ENCODE data around the gene PRPF38A. TPM values are rescaled to one million over a fixed set of nuclear protein-coding genes. Genes with fewer than 3 reads are reported as not detected.

PRPF38A gene
- total RNA-seq, 1 donor from 2014 or later, result 31.8 TPM

GRCh38 chr1:52365746-52366516 lies 38.5 kb upstream of the PRPF38A start, which contains the start of gene CC2D1B:
Gene CC2D1B (minus strand): TSS chr1:52366205. CDS start chr1:52364620, 1,585 bp downstream.
- Histone ChIP-seq H3K27me3 (ENCODE audit: insufficient read depth, low read length) (no peaks in the 10 kb centered on the region), H2AFZ (ENCODE audit: low read depth, low read length) (peak within 1 kb of the TSS; percentile 81), H3K27ac (ENCODE audit: low read depth, low read length) (peak within 1 kb of the TSS; percentile 88), H4K20me1 (ENCODE audit: insufficient read depth, low read length) (peaks cover 23% of the 10 kb centered on the region), H3K4me2 (ENCODE audit: low read length) (peak within 1 kb of the TSS; percentile 98), H3K4me1 (ENCODE audit: insufficient read depth, low read length) (peaks cover 10% of the 10 kb centered on the region), H3K4me3 (ENCODE audit: insufficient read depth, low read depth, low read length) (peak within 1 kb of the TSS; percentile 89), H3K36me3 (ENCODE audit: insufficient read depth, low read length) (peaks cover 9% of the 10 kb centered on the region), H3K79me2 (ENCODE audit: insufficient read depth, low read length) (peaks cover 36% of the 10 kb centered on the region), H3K9me3 (ENCODE audit: insufficient read depth, low read depth, low read length) (no peaks in the 10 kb centered on the region), H3K9ac (ENCODE audit: low read length) (peak within 1 kb of the TSS; percentile 97)
- TF ChIP-seq EZH2 (IDR thresholded peaks at IDR 0.05; ENCODE audit: insufficient read depth, low read length) (no peak), CTCF (IDR thresholded peaks at IDR 0.05; ENCODE audit: insufficient read depth, low read depth, low read length) (no peak)
- Mint-ChIP-seq H3K27me3 (ENCODE audit: low read depth, unreplicated experiment) (no peaks in the 10 kb centered on the region), H3K27ac (ENCODE audit: unreplicated experiment) (peak within 1 kb of the TSS; percentile 97), H3K4me3 (ENCODE audit: unreplicated experiment) (peak within 1 kb of the TSS; percentile 100), H3K36me3 (ENCODE audit: low read depth, unreplicated experiment) (peaks cover 6% of the 10 kb centered on the region), H3K4me1 (ENCODE audit: low read depth, unreplicated experiment) (peaks cover 3% of the 10 kb centered on the region), H3K9me3 (ENCODE audit: unreplicated experiment) (no peaks in the 10 kb centered on the region)
- FAIRE-seq (no peak), DNase-seq (ENCODE audit: low read depth) (peak; percentile 91)

GRCh38 chr1:52366517-52366827 lies 37.9 kb upstream of the PRPF38A start:
- H4K20me1 ChIP-seq (ENCODE audit: insufficient read depth, low read length), result peaks cover 20% of the 10 kb centered on the region
- H3K36me3 Mint-ChIP-seq (ENCODE audit: low read depth, unreplicated experiment), result peaks cover 4% of the 10 kb centered on the region
- DNase-seq (ENCODE audit: low read depth) (no peak), FAIRE-seq (no peak)
- no peaks in the 10 kb centered on the region for H3K27me3 ChIP-seq (ENCODE audit: insufficient read depth, low read length)
- peak overlapping the region; percentile 89 for H3K4me3 ChIP-seq (ENCODE audit: insufficient read depth, low read depth, low read length)
- no peak overlapping the region for H2AFZ ChIP-seq (ENCODE audit: low read depth, low read length)
- H3K27ac ChIP-seq (ENCODE audit: low read depth, low read length), result no peak overlapping the region
- H3K9me3 Mint-ChIP-seq (ENCODE audit: unreplicated experiment), result no peaks in the 10 kb centered on the region
- TF ChIP-seq EZH2 (IDR thresholded peaks at IDR 0.05; ENCODE audit: insufficient read depth, low read length) (no peak), CTCF (IDR thresholded peaks at IDR 0.05; ENCODE audit: insufficient read depth, low read depth, low read length) (no peak)
- H3K36me3 ChIP-seq (ENCODE audit: insufficient read depth, low read length), result peaks cover 9% of the 10 kb centered on the region
- peaks cover 10% of the 10 kb centered on the region for H3K4me1 ChIP-seq (ENCODE audit: insufficient read depth, low read length)
- H3K4me2 ChIP-seq (ENCODE audit: low read length), result peak overlapping the region; percentile 98
- no peak overlapping the region for H3K9ac ChIP-seq (ENCODE audit: low read length)
- peak overlapping the region; percentile 79 for H3K4me3 Mint-ChIP-seq (ENCODE audit: unreplicated experiment)
- no peaks in the 10 kb centered on the region for H3K9me3 ChIP-seq (ENCODE audit: insufficient read depth, low read depth, low read length)
- H3K27me3 Mint-ChIP-seq (ENCODE audit: low read depth, unreplicated experiment), result no peaks in the 10 kb centered on the region
- H3K4me1 Mint-ChIP-seq (ENCODE audit: low read depth, unreplicated experiment), result peaks cover 3% of the 10 kb centered on the region
- peaks cover 36% of the 10 kb centered on the region for H3K79me2 ChIP-seq (ENCODE audit: insufficient read depth, low read length)
- no peak overlapping the region for H3K27ac Mint-ChIP-seq (ENCODE audit: unreplicated experiment)

GRCh38 chr1:52367272-52367671 lies 37.1 kb upstream of the PRPF38A start:
- Histone ChIP-seq H3K27me3 (ENCODE audit: insufficient read depth, low read length) (no peaks in the 10 kb centered on the region), H3K79me2 (ENCODE audit: insufficient read depth, low read length) (peaks cover 31% of the 10 kb centered on the region), H2AFZ (ENCODE audit: low read depth, low read length) (no peak overlapping the region), H4K20me1 (ENCODE audit: insufficient read depth, low read length) (peaks cover 13% of the 10 kb centered on the region), H3K9ac (ENCODE audit: low read length) (no peak overlapping the region), H3K4me2 (ENCODE audit: low read length) (no peak overlapping the region), H3K27ac (ENCODE audit: low read depth, low read length) (no peak overlapping the region), H3K4me3 (ENCODE audit: insufficient read depth, low read depth, low read length) (no peak overlapping the region), H3K9me3 (ENCODE audit: insufficient read depth, low read depth, low read length) (no peaks in the 10 kb centered on the region), H3K36me3 (ENCODE audit: insufficient read depth, low read length) (peaks cover 6% of the 10 kb centered on the region), H3K4me1 (ENCODE audit: insufficient read depth, low read length) (peaks cover 10% of the 10 kb centered on the region)
- Mint-ChIP-seq H3K4me1 (ENCODE audit: low read depth, unreplicated experiment) (peaks cover 3% of the 10 kb centered on the region), H3K4me3 (ENCODE audit: unreplicated experiment) (peak overlapping the region; percentile 79), H3K27me3 (ENCODE audit: low read depth, unreplicated experiment) (no peaks in the 10 kb centered on the region), H3K9me3 (ENCODE audit: unreplicated experiment) (no peaks in the 10 kb centered on the region), H3K27ac (ENCODE audit: unreplicated experiment) (no peak overlapping the region), H3K36me3 (ENCODE audit: low read depth, unreplicated experiment) (peaks cover 4% of the 10 kb centered on the region)
- DNase-seq (ENCODE audit: low read depth), result no peak
- no peak for TF ChIP-seq EZH2 (IDR thresholded peaks at IDR 0.05; ENCODE audit: insufficient read depth, low read length)
- TF ChIP-seq CTCF (IDR thresholded peaks at IDR 0.05; ENCODE audit: insufficient read depth, low read depth, low read length), result no peak
- no peak for FAIRE-seq

Data from astrocyte (in vitro differentiated cells and primary cell).